GM21576 (cell line): ENCODE results near the gene TMEM145.

ENCODE experiments used
- ATAC-seq: cut with Tn5 transposase; IDR thresholded peaks from one replicate; pipeline ENCODE4 v1.9.1; 2021; ENCODE audit warnings: mild to moderate bottlenecking, moderate library complexity; ENCODE audit not compliant: unreplicated experiment

Gene TMEM145

DNA sequence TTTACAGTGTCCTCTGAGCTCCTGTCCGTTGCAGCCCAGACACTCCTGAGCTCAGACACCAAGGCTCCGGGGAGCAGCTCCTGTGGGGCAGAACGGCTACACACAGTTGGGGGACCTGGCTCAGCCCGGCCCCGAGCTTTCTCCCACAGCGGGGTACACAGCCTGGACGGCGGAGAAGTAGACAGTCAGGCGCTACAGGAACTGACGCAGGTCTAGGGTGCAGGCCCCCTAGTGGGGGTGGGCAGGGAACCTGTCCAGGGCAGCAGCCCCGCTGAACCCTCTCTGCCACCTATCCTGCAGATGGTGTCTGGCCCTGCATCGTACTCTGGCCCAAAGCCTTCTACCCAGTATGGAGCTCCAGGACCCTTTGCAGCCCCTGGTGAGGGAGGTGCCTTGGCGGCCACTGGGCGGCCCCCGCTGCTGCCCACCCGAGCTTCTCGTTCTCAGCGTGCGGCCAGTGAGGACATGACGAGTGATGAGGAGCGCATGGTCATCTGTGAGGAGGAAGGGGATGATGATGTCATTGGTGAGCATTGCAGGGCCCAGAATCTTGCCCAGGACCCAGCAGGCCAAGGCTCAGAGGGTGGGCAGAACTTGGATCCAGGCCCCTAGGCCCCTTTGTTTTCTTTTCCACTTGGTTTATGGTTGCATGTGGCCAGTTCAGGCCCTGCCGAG lies 24.1 kb upstream of the TMEM145 start:
- ATAC-seq = no peak

- no peak for ATAC-seq
These were observed 23.5 kb upstream of the TMEM145 start for GRCh38 chr19:42289556-42290041.

DNA sequence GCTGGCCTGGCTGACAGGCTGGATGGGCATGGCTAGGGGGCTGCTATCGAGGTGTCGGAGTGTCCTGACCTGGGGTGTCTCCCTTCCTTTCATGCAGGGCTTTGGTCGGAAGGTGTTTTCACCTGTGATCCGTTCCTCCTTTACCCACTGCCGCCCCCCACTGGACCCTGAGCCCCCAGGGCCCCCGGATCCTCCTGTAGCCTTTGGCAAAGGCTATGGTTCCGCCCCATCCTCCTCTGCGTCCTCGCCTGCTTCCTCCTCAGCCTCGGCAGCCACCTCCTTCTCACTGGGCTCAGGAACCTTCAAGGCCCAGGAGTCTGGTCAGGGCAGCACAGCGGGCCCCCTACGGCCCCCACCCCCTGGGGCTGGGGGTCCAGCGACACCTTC lies 23.0 kb upstream of the TMEM145 start:
- ATAC-seq = no peak

DNA sequence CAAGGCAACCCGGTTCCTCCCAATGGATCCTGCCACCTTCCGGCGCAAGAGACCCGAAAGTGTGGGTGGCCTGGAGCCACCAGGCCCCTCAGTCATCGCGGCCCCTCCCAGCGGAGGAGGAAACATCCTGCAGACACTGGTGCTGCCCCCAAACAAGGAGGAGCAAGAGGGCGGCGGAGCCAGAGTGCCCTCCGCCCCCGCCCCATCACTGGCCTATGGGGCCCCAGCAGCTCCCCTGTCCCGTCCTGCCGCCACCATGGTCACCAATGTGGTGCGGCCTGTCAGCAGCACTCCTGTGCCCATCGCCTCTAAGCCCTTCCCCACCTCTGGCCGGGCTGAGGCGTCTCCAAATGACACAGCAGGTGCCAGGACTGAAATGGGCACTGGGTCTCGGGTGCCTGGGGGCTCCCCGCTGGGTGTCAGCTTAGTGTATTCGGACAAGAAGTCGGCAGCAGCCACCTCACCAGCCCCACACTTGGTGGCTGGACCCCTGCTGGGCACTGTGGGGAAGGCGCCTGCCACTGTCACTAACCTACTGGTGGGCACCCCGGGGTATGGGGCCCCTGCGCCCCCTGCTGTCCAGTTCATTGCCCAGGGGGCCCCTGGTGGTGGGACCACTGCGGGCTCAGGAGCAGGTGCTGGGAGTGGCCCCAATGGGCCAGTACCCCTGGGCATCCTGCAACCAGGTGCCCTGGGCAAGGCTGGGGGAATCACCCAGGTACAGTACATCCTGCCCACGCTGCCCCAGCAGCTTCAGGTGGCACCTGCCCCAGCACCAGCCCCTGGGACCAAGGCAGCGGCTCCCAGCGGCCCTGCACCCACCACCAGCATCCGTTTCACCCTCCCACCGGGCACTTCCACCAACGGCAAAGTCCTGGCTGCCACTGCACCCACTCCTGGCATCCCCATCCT lies 22.3 kb upstream of the TMEM145 start:
- no peak for ATAC-seq

- no peak for ATAC-seq
These were observed 21.7 kb upstream of the TMEM145 start for GRCh38 chr19:42291435-42291810.

DNA sequence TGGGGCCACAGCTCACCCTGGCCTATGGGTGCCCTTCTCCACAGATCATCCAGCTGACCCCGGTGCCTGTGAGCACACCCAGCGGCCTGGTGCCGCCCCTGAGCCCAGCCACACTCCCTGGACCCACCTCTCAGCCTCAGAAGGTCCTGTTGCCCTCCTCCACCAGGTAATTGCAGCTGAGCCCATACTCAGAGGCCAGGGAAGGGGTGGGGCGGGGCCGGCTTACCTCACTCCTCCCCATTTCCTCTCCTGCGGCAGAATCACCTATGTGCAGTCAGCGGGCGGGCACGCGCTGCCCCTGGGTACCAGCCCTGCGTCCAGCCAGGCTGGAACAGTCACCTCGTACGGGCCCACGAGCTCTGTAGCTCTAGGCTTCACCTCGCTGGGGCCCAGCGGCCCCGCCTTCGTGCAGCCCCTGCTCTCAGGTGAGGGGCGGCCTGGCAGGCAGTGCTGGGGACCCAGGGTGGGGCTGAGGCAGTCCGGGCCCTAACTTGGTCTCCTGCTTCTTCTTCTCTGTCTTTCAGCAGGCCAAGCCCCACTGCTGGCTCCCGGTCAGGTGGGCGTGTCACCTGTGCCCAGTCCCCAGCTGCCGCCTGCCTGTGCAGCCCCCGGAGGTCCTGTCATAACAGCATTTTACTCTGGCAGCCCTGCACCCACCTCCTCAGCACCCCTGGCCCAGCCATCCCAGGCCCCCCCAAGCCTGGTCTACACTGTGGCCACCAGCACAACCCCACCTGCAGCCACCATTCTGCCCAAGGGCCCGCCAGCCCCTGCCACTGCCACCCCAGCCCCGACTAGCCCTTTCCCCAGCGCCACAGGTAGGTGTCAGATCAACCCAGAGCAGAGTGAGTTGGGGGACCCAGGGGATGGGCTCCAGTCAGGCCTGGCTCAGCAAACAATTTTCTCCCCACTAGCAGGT lies 20.8 kb upstream of the TMEM145 start:
- no peak for ATAC-seq

- no peak for ATAC-seq
These were observed 20.1 kb upstream of the TMEM145 start for GRCh38 chr19:42292963-42293362.

DNA sequence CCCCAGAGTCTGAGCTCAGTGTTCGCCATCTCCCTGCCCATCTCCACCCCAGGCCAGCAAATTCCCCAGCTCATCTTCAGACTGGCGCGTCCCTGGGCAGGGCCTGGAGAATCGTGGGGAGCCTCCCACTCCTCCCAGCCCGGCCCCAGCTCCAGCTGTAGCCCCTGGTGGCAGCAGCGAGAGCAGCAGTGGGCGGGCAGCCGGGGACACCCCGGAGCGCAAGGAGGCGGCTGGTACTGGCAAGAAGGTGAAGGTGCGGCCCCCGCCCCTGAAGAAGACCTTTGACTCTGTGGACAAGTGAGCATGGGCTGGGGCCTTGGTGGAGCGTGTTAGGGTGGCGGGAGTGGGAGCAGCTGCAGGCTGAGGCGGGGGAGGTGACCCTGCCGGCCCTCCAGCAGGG lies 19.6 kb upstream of the TMEM145 start:
- no peak for ATAC-seq

DNA sequence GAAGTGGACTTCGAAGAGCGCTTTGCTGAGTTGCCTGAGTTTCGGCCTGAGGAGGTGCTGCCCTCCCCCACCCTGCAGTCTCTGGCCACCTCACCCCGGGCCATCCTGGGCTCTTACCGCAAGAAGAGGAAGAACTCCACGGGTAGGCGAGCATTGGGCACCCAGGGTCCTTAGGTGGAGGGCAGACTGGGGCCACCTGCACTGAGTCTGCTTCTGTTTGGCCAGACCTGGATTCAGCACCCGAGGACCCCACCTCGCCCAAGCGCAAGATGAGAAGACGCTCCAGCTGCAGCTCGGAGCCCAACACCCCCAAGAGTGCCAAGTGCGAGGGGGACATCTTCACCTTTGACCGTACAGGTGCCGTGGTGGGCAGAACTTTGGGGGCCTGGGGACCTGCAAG lies 19.2 kb upstream of the TMEM145 start:
- no peak for ATAC-seq

- no peak for ATAC-seq
These were observed 18.5 kb upstream of the TMEM145 start for GRCh38 chr19:42294471-42295137.

GRCh38 chr19:42295342-42295741 lies 17.8 kb upstream of the TMEM145 start:
- ATAC-seq = no peak

DNA sequence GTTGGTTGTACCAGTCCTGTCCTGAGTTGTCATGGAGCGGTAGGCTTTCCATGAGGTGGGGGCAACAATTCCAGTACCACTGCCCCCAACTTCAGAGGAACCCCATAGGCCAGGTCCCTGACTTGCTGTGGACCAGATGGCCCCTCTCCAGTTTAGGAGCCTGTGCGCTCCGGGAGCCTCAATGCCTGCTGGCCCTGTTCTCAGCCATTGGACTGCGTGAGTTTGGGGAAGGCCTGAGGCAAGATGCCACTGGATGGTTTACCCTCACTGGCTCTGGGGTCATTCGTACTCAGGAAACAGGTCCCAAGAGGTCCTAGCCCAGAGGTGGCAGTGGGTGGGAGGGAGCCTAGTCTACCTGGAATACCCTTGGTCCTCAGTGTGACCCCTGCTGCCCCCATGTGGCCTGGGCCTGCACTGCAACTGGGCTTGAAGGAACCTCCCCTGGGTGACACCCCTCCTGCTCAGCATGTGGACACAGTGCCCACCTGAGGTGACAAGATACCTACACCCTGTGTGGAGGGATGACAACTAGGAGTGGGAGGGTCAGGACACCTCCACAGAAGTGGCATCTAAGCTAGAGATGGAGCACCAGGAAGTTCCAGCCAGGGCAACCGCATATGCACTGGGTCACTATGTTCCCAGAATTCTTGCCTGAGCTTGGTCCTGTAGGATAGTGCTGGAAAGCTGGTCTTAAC lies 17.1 kb upstream of the TMEM145 start:
- ATAC-seq = peak; percentile 59

DNA sequence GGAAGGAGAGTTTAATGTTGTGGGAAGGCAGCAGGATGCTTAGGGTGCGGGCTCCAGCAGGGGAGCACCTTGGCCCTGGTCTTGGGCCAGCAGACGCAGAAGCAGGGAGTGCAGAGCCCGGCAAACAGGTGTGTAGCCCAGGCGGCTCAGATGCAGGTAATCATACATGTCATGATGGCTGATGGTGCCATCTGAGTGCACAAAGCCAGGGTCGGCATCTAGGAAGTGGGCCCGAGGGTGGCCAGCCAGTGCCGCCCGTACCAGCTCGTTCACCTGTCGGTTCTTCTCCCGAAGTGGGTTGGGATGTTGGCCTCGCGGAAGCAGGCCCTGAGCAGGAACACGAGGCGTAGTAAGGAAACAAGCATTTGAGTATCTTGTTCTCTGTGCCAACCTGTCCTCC lies 16.1 kb upstream of the TMEM145 start:
- ATAC-seq = no peak

GRCh38 chr19:42301646-42302203 lies 11.4 kb upstream of the TMEM145 start, which contains the start of gene PRR19:
Gene PRR19 (plus strand): TSS chr19:42302132. CDS start chr19:42309585, 7,453 bp downstream.
- ATAC-seq = no peak

DNA sequence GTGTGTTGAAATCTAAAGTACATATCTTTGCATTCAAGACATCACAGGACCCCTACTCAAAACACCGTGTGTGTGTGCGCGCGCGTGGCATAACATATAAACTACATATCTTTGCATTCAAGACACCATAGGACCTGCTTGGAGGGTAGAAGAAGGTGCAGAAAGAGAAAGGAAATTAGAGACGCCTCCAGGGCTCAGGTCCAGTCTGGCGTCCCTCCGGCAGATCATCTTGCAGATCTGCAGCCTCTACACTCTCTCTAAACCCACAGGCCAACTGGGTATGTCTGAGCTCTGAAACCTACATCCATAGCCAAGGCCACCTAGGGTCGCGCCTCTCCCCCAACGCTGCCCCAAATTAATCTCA lies 10.0 kb upstream of the TMEM145 start:
- no peak for ATAC-seq

DNA sequence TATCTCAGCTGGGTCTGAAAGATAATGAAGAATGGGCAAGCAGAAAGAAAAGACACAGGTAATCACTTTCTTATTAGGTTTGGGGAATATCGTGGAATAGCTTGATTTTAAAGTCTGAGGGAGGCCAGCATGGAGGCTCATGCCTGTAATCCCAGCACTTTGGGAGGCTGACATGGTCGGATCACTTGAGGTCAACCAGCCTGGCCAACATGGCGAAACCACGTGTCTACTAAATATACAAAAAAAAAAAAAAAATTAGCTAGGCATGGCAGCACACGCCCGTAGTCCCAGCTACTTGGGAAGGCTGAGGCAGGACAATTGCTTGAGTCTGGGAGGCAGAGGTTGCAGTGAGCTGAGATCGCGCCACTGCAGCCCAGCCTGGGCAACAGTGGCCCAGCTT lies 9.2 kb upstream of the TMEM145 start:
- no peak for ATAC-seq

DNA sequence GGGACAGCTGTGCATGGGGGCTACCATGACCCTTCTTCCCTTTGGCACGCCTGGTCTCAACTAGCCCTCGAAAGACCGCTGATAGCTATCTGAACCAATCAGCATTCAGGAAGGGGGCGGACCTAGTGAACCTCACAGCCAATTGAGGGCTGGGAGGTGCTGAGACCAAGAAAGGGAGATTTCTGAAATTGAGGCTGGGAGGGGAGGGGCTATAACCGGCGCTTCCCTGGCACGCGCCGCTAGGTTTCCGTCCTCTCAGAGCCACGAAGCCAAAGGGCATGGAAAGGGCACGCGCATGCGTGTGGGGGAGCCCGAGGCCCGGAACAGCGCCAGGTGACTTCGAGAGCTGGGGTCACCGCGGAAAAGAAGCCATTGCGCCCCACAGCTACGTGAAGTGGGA lies 6.5 kb upstream of the TMEM145 start:
- ATAC-seq = no peak

- ATAC-seq = no peak
These were observed 3.4 kb upstream of the TMEM145 start for GRCh38 chr19:42309686-42310085.

GRCh38 chr19:42311657-42312056 lies 1.5 kb upstream of the TMEM145 start:
- no peak for ATAC-seq

DNA sequence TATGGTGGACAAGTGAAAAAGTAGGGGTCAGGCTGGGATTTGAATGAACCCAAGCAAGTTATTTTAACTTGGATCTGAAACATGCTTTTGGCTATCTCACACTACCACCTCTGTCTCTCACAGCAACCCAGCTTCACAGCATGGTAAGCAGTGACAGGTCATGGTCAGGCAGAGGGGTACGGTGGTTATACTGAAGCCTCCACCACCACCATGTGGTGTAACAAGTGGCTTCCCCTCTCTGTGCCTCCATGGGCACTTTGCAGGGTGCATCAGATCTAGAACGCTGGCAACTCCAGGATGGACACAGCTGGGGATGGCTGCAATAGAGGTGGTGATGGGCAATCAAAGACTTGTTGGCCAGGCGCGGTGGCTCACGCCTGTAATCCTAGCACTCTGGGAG lies 739 bp upstream of the TMEM145 start:
- no peak for ATAC-seq
